Neural progenitor cell (in vitro differentiated cells): ENCODE results near the gene ZNF416. TPM values are rescaled to one million over a fixed set of nuclear protein-coding genes. Genes with fewer than 3 reads are reported as not detected.
A peak's percentile ranks its signal among the peaks of the same experiment; 100 is the strongest.

Experiments
- DNase-seq: peaks from one replicate; pipeline ENCODE4 v3.0.0-alpha.2; 2016; ENCODE audit warnings: low spot score
- H2AFZ ChIP-seq: fragments of 200-600 bp; sonication (generic); replicated peaks from 2 replicates; pipeline ENCODE4 v1.6.1; 2016; ENCODE audit warnings: antibody characterized with exemption
- H3F3A ChIP-seq: fragments of 200-600 bp; sonication (generic); 2 replicates; pipeline ENCODE4 v1.6.1; 2016; ENCODE audit warnings: antibody characterized with exemption, low read depth
- H3K27ac ChIP-seq: fragments of 200-600 bp; sonication (generic); 2 replicates; pipeline ENCODE4 v1.5.1; 2016; ENCODE audit warnings: mild to moderate bottlenecking
- H3K27me3 ChIP-seq: fragments of 200-600 bp; sonication (generic); 2 replicates; pipeline ENCODE4 v1.6.1; 2016; ENCODE audit warnings: mild to moderate bottlenecking, moderate library complexity
- H3K36me3 ChIP-seq: fragments of 200-600 bp; sonication (generic); 2 replicates; pipeline ENCODE4 v1.5.1; 2016
- H3K4me1 ChIP-seq: fragments of 200-600 bp; sonication (generic); 2 replicates; pipeline ENCODE4 v1.6.1; 2016; ENCODE audit warnings: mixed run types
- H3K4me2 ChIP-seq: fragments of 200-600 bp; sonication (generic); 2 replicates; pipeline ENCODE4 v1.6.1; 2016
- H3K4me3 ChIP-seq: fragments of 200-600 bp; sonication (generic); 2 replicates; pipeline ENCODE4 v1.5.1; 2016
- H3K79me2 ChIP-seq: fragments of 200-600 bp; sonication (generic); 2 replicates; pipeline ENCODE4 v1.6.1; 2016; ENCODE audit warnings: low read depth
- H3K9ac ChIP-seq: fragments of 200-600 bp; sonication (generic); 2 replicates; pipeline ENCODE4 v1.6.1; 2016
- H3K9me3 ChIP-seq: fragments of 200-600 bp; sonication (generic); 2 replicates; pipeline ENCODE4 v1.5.1; 2016; ENCODE audit warnings: low read depth
- H4K20me1 ChIP-seq: fragments of 200-600 bp; sonication (generic); 2 replicates; pipeline ENCODE4 v1.6.1; 2016; ENCODE audit warnings: low read depth
- H3K27ac Mint-ChIP-seq: 3 replicates; pipeline ENCODE4 v1.8.0; 2021; ENCODE audit warnings: mixed read lengths
- H3K27me3 Mint-ChIP-seq: 2 replicates; pipeline ENCODE4 v1.8.0; 2022; ENCODE audit warnings: low read depth, mild to moderate bottlenecking, inconsistent platforms, moderate library complexity, mixed read lengths; ENCODE audit not compliant: insufficient read depth
- H3K36me3 Mint-ChIP-seq: 3 replicates; pipeline ENCODE4 v1.8.0; 2021; ENCODE audit warnings: mixed read lengths
- H3K4me1 Mint-ChIP-seq: 3 replicates; pipeline ENCODE4 v1.8.0; 2021; ENCODE audit warnings: mixed read lengths
- H3K4me3 Mint-ChIP-seq: 3 replicates; pipeline ENCODE4 v1.8.0; 2021; ENCODE audit warnings: mild to moderate bottlenecking, moderate library complexity, mixed read lengths
- H3K9me3 Mint-ChIP-seq: 3 replicates; pipeline ENCODE4 v1.8.0; 2020; ENCODE audit warnings: mixed read lengths
- EZH2 ChIP-seq: fragments of 200-600 bp; sonication (generic); IDR thresholded peaks from 2 replicates; pipeline ENCODE4 v1.6.1; 2017; ENCODE audit warnings: antibody characterized with exemption, mild to moderate bottlenecking, moderate library complexity
- total RNA-seq: library from RNA; depleted of rRNA; stranded (reverse); fragments of >200 nt; gene quantifications from 2 replicates; pipeline ENCODE4 v1.2.3, GENCODE V29; 2015; ENCODE audit warnings: low replicate concordance
- TF ChIP-seq, protein P1 (sequence below): fragments of 200-600 bp; sonication (generic); IDR thresholded peaks from 2 replicates; pipeline ENCODE4 v1.5.1; 2017; ENCODE audit warnings: antibody characterized with exemption, mild to moderate bottlenecking

The ZNF416 gene
- total RNA-seq, 1 donor from 2014 or later, result 7.9 TPM

DNA sequence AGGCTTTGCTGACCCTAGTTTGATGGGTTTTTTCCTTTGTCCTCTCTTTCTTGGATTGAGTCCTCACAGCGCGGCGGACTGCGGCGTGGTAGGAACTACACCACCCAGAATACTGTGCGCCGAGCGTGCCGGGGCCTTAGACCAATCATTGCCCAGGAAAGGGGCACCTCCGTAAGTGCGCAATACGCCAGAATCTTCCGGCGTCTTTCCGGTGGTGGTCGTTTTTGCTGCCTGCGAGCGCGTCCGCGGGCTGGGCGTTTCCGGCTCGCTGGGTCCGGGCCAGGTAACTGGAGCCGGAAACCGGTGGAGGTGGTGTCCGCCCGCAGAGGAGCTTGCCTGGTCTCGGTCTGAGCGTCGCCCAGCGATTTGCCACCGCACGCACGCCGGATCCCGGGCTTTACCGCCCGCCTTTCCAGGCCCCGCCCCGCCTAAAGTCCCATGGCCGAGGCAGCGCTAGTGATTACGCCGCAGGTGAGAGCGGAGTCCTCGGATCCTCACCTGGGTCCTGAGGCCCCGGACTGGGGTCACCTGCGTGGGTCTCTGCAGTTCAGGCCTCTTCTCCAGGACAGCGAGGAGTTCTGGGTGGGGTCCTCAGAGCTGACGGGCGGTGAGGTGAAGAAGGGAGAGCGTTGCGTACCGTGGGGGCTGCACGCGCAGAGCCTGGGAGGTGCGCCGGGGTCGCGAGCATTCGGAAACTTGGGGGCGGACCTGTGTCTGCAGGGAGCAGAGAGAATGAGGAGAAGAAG is 51.4 kb downstream of the ZNF416 start, which contains the start of gene ZNF549:
Gene ZNF549 (plus strand): TSS at position 221 of the 746 bp plus-strand sequence. CDS start 218 bp downstream, at position 439.
- peaks cover 49% of the 10 kb centered on the region for H3K79me2 ChIP-seq
- peak within 1 kb of the TSS; percentile 87 for H3K4me3 ChIP-seq
- Mint-ChIP-seq H3K9me3 (peaks cover 56% of the 10 kb centered on the region), H3K27ac (peak within 1 kb of the TSS; percentile 22), H3K27me3 (no peaks in the 10 kb centered on the region), H3K4me3 (peak within 1 kb of the TSS; percentile 96), H3K36me3 (peaks cover 31% of the 10 kb centered on the region), H3K4me1 (peaks cover 13% of the 10 kb centered on the region)
- H3K9ac ChIP-seq, result peak within 1 kb of the TSS; percentile 78
- H3K9me3 ChIP-seq, result no peaks in the 10 kb centered on the region
- H3K27me3 ChIP-seq, result peaks cover 3% of the 10 kb centered on the region
- H3K27ac ChIP-seq, result peak within 1 kb of the TSS; percentile 55
- peak within 1 kb of the TSS; percentile 90 for H2AFZ ChIP-seq
- H4K20me1 ChIP-seq, result no peaks in the 10 kb centered on the region
- H3K4me2 ChIP-seq, result peak within 1 kb of the TSS; percentile 91
- H3K36me3 ChIP-seq, result peaks cover 4% of the 10 kb centered on the region
- H3K4me1 ChIP-seq, result peaks cover 11% of the 10 kb centered on the region
- no peak for TF ChIP-seq EZH2
- TF ChIP-seq, protein P1, sequence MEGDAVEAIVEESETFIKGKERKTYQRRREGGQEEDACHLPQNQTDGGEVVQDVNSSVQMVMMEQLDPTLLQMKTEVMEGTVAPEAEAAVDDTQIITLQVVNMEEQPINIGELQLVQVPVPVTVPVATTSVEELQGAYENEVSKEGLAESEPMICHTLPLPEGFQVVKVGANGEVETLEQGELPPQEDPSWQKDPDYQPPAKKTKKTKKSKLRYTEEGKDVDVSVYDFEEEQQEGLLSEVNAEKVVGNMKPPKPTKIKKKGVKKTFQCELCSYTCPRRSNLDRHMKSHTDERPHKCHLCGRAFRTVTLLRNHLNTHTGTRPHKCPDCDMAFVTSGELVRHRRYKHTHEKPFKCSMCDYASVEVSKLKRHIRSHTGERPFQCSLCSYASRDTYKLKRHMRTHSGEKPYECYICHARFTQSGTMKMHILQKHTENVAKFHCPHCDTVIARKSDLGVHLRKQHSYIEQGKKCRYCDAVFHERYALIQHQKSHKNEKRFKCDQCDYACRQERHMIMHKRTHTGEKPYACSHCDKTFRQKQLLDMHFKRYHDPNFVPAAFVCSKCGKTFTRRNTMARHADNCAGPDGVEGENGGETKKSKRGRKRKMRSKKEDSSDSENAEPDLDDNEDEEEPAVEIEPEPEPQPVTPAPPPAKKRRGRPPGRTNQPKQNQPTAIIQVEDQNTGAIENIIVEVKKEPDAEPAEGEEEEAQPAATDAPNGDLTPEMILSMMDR, result no peak
- H3F3A ChIP-seq, result peaks cover 9% of the 10 kb centered on the region
- DNase-seq, result peak; percentile 96

Other genes with a start within 250 kb of the ZNF416 start
- gene ZNF304, start 227.6 kb downstream of the ZNF416 start, total RNA-seq, result 11.6 and 15.5 TPM in 2 replicates
- 10.7 and 23.4 TPM in 2 replicates for gene TRAPPC2B, start 215.4 kb downstream of the ZNF416 start, total RNA-seq
- gene ZNF547, start 215.4 kb downstream of the ZNF416 start, total RNA-seq, result 2.7 and 2.9 TPM in 2 replicates
- gene ZNF548, start 189.1 kb downstream of the ZNF416 start, total RNA-seq, result 17.7 and 18.7 TPM in 2 replicates
- gene ZNF17, start 167.8 kb downstream of the ZNF416 start, total RNA-seq, result 8.5 and 10.8 TPM in 2 replicates
- gene ZNF749, start 143.6 kb downstream of the ZNF416 start, total RNA-seq, result 11.7 and 13.8 TPM in 2 replicates
- 1.7 and 4.4 TPM in 2 replicates for gene VN1R1, start 121.8 kb downstream of the ZNF416 start, total RNA-seq
- gene ZNF772, start 101.3 kb downstream of the ZNF416 start, total RNA-seq, result 33.3 and 34.5 TPM in 2 replicates
- 25.6 and 30.2 TPM in 2 replicates for gene ZNF419, start 91.2 kb downstream of the ZNF416 start, total RNA-seq
- 11.8 and 18.0 TPM in 2 replicates for gene ZNF773, start 79.0 kb downstream of the ZNF416 start, total RNA-seq
- 10.6 and 15.6 TPM in 2 replicates for gene ZNF549, start 51.6 kb downstream of the ZNF416 start, total RNA-seq
- 10.7 and 11.1 TPM in 2 replicates for gene ZNF550, start 19.0 kb downstream of the ZNF416 start, total RNA-seq
- 35.1 and 56.1 TPM in 2 replicates for gene ZIK1, start 5.2 kb upstream of the ZNF416 start, total RNA-seq
- gene ZNF530, start 21.0 kb upstream of the ZNF416 start, total RNA-seq, result 10.5 and 20.4 TPM in 2 replicates
- gene ZNF134, start 35.3 kb upstream of the ZNF416 start, total RNA-seq, result 40.8 and 55.3 TPM in 2 replicates
- gene ZNF211, start 54.3 kb upstream of the ZNF416 start, total RNA-seq, result 27.0 and 42.1 TPM in 2 replicates
- gene ZSCAN4, start 90.0 kb upstream of the ZNF416 start, total RNA-seq, result not detected in 2 replicates
- gene ZNF551, start 103.1 kb upstream of the ZNF416 start, total RNA-seq, result 31.7 and 36.7 TPM in 2 replicates
- gene ZNF154, start 130.3 kb upstream of the ZNF416 start, total RNA-seq, result 16.9 and 17.3 TPM in 2 replicates
- 15.4 and 17.3 TPM in 2 replicates for gene ZNF671, start 148.7 kb upstream of the ZNF416 start, total RNA-seq
- gene ZNF776, start 167.9 kb upstream of the ZNF416 start, total RNA-seq, result 33.9 and 48.3 TPM in 2 replicates
- 19.8 and 21.6 TPM in 2 replicates for gene ZNF586, start 190.8 kb upstream of the ZNF416 start, total RNA-seq
- 5.5 and 11.3 TPM in 2 replicates for gene ZNF552, start 236.0 kb upstream of the ZNF416 start, total RNA-seq